ENCODE measurements around the gene VWA1.

Gene VWA1

GRCh38 chr1:1491601-1492000, 56.1 kb downstream of the VWA1 start:
- DNase-seq (ENCODE audit: low spot score), result no peak
- ChIA-PET POLR2A (ENCODE audit: low non-redundant PET) (no interaction called here), CTCF (interaction anchor here (0.7 kb wide), 1 partner anchor 60 kb away, joined by 3 read pairs; no protein-coding TSS in a partner anchor)
- no peak for TF ChIP-seq CTCF (conservative IDR thresholded peaks at IDR 0.05; ENCODE audit: low read depth)
- H3K27ac ChIP-seq, result no peak overlapping the region
